Astrocyte (in vitro differentiated cells and primary cell): Measurements from ENCODE around the gene CD207. TPM values are rescaled to one million over a fixed set of nuclear protein-coding genes. Genes with fewer than 3 reads are reported as not detected.

Experiments
- DNase-seq: peaks from one replicate; pipeline ENCODE4 v3.0.0-alpha.2; 2010; ENCODE audit warnings: low read depth
- FAIRE-seq: peaks from 2 replicates; lab custom pipeline; 2011; peaks lifted over from hg19 to GRCh38; lab: Jason Lieb, UNC
- H2AFZ ChIP-seq: 2 replicates; pipeline ENCODE4 v1.6.0; 2012; ENCODE audit warnings: low read depth, low read length, inconsistent platforms
- H3K27ac ChIP-seq: 2 replicates; pipeline ENCODE4 v1.5.1; 2011; ENCODE audit warnings: low read depth, low read length, inconsistent platforms
- H3K27me3 ChIP-seq: 2 replicates; pipeline ENCODE4 v1.6.0; 2011; ENCODE audit warnings: low read length, inconsistent platforms; ENCODE audit not compliant: insufficient read depth
- H3K36me3 ChIP-seq: 2 replicates; pipeline ENCODE4 v1.5.1; 2011; ENCODE audit warnings: low read length, inconsistent platforms; ENCODE audit not compliant: insufficient read depth
- H3K4me1 ChIP-seq: 2 replicates; pipeline ENCODE4 v1.5.1; 2011; ENCODE audit warnings: low read length, inconsistent platforms; ENCODE audit not compliant: insufficient read depth
- H3K4me2 ChIP-seq: 2 replicates; pipeline ENCODE4 v1.6.0; 2012; ENCODE audit warnings: low read length, inconsistent platforms
- H3K4me3 ChIP-seq: 2 replicates; pipeline ENCODE4 v1.5.1; 2011; ENCODE audit warnings: low read depth, mild to moderate bottlenecking, low read length, inconsistent platforms; ENCODE audit not compliant: insufficient read depth
- H3K79me2 ChIP-seq: 2 replicates; pipeline ENCODE4 v1.6.0; 2012; ENCODE audit warnings: mild to moderate bottlenecking, low read length, inconsistent platforms; ENCODE audit not compliant: insufficient read depth
- H3K9ac ChIP-seq: 2 replicates; pipeline ENCODE4 v1.6.0; 2012; ENCODE audit warnings: mild to moderate bottlenecking, low read length, inconsistent platforms
- H3K9me3 ChIP-seq: 2 replicates; pipeline ENCODE4 v1.5.1; 2012; ENCODE audit warnings: low read depth, mild to moderate bottlenecking, low read length, inconsistent platforms; ENCODE audit not compliant: insufficient read depth
- H4K20me1 ChIP-seq: 2 replicates; pipeline ENCODE4 v1.6.0; 2012; ENCODE audit warnings: low read length, inconsistent platforms; ENCODE audit not compliant: insufficient read depth
- H3K27ac Mint-ChIP-seq: one replicate; pipeline ENCODE4 v1.8.0; 2021; ENCODE audit warnings: mild to moderate bottlenecking, mixed read lengths; ENCODE audit not compliant: unreplicated experiment
- H3K27me3 Mint-ChIP-seq: one replicate; pipeline ENCODE4 v1.8.0; 2021; ENCODE audit warnings: low read depth, mixed read lengths; ENCODE audit not compliant: unreplicated experiment
- H3K36me3 Mint-ChIP-seq: one replicate; pipeline ENCODE4 v1.8.0; 2021; ENCODE audit warnings: low read depth, mixed read lengths; ENCODE audit not compliant: unreplicated experiment
- H3K4me1 Mint-ChIP-seq: one replicate; pipeline ENCODE4 v1.8.0; 2021; ENCODE audit warnings: low read depth, mixed read lengths; ENCODE audit not compliant: unreplicated experiment
- H3K4me3 Mint-ChIP-seq: one replicate; pipeline ENCODE4 v1.8.0; 2021; ENCODE audit warnings: mild to moderate bottlenecking, moderate library complexity, mixed read lengths; ENCODE audit not compliant: unreplicated experiment
- H3K9me3 Mint-ChIP-seq: one replicate; pipeline ENCODE4 v1.8.0; 2021; ENCODE audit warnings: mild to moderate bottlenecking, mixed read lengths; ENCODE audit not compliant: unreplicated experiment
- EZH2 ChIP-seq: IDR thresholded peaks from 2 replicates; pipeline ENCODE4 v1.6.1; 2012; ENCODE audit warnings: mild to moderate bottlenecking, low read length, inconsistent platforms; ENCODE audit not compliant: insufficient read depth
- total RNA-seq: library from RNA; stranded (reverse); gene quantifications from 2 replicates; pipeline ENCODE4 v1.2.1, GENCODE V29; 2021
- TF ChIP-seq, protein P1 (sequence below): IDR thresholded peaks from 2 replicates; pipeline ENCODE4 v1.5.1; 2011; ENCODE audit warnings: low read depth, mild to moderate bottlenecking, inconsistent platforms, low read length, moderate library complexity; ENCODE audit not compliant: insufficient read depth

The CD207 gene
- total RNA-seq, 1 donor from 2014 or later: not detected

DNA sequence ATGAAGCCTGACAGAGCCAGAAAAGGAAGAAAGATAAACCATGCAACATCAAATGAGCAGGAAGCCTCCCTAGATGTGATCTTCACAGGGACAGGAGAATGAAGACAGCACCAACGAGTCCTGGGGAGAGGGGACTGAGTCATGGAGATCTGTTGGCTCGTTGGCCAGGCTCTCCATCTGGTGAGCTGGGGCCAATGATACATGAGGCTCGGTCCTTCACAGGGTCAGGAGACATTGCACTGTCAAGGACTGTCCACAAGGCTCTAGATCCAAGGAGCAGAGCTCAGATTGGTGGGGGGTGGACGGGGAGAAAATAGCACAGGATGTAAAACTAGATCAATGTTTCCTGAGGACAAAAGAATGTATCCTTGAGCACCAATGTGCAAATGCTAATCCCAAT lies 735 bp downstream of the CD207 start:
- peak overlapping the region; percentile 72 for H3K27ac Mint-ChIP-seq
- H3K36me3 Mint-ChIP-seq: no peaks in the 10 kb centered on the region
- H3K9me3 ChIP-seq: peaks cover 2% of the 10 kb centered on the region
- H4K20me1 ChIP-seq: no peaks in the 10 kb centered on the region
- TF ChIP-seq, protein P1, sequence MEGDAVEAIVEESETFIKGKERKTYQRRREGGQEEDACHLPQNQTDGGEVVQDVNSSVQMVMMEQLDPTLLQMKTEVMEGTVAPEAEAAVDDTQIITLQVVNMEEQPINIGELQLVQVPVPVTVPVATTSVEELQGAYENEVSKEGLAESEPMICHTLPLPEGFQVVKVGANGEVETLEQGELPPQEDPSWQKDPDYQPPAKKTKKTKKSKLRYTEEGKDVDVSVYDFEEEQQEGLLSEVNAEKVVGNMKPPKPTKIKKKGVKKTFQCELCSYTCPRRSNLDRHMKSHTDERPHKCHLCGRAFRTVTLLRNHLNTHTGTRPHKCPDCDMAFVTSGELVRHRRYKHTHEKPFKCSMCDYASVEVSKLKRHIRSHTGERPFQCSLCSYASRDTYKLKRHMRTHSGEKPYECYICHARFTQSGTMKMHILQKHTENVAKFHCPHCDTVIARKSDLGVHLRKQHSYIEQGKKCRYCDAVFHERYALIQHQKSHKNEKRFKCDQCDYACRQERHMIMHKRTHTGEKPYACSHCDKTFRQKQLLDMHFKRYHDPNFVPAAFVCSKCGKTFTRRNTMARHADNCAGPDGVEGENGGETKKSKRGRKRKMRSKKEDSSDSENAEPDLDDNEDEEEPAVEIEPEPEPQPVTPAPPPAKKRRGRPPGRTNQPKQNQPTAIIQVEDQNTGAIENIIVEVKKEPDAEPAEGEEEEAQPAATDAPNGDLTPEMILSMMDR: no peak
- no peak for TF ChIP-seq EZH2
- H3K9me3 Mint-ChIP-seq: peaks cover 8% of the 10 kb centered on the region
- H2AFZ ChIP-seq: no peak overlapping the region
- H3K4me2 ChIP-seq: no peak overlapping the region
- H3K4me1 ChIP-seq: no peaks in the 10 kb centered on the region
- DNase-seq (no peak), FAIRE-seq (no peak)
- peaks cover 60% of the 10 kb centered on the region for H3K27me3 Mint-ChIP-seq
- no peaks in the 10 kb centered on the region for H3K4me1 Mint-ChIP-seq
- no peaks in the 10 kb centered on the region for H3K79me2 ChIP-seq
- no peaks in the 10 kb centered on the region for H3K36me3 ChIP-seq
- peaks cover 9% of the 10 kb centered on the region for H3K27me3 ChIP-seq
- no peak overlapping the region for H3K27ac ChIP-seq
- H3K4me3 ChIP-seq: no peak overlapping the region
- H3K9ac ChIP-seq: no peak overlapping the region
- no peak overlapping the region for H3K4me3 Mint-ChIP-seq

DNA sequence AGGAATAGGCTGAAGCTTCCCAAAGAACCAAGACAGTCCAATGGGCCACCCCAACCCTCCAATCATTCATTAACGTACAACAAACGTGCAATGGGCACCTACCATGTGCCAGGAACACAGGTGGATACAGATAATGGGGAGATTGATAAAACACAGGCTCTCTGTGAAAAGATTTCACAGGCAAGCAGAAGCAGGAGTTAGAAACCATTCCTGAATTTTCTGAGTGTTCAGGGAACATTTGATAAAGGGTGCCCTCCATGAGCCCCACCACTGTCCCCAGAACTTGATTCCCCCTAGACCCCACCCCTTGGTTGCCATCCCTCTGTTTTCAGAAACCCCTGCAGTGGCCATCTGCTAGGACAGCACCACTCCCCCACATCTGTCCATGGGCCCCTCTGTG lies 1.5 kb downstream of the CD207 start:
- FAIRE-seq (no peak), DNase-seq (no peak)
- Mint-ChIP-seq H3K36me3 (no peaks in the 10 kb centered on the region), H3K4me3 (no peak overlapping the region), H3K27me3 (peaks cover 62% of the 10 kb centered on the region), H3K27ac (no peak overlapping the region), H3K9me3 (peaks cover 8% of the 10 kb centered on the region), H3K4me1 (no peaks in the 10 kb centered on the region)
- H3K79me2 ChIP-seq: no peaks in the 10 kb centered on the region
- H3K9ac ChIP-seq: no peak overlapping the region
- peaks cover 2% of the 10 kb centered on the region for H3K9me3 ChIP-seq
- H3K36me3 ChIP-seq: no peaks in the 10 kb centered on the region
- H3K4me3 ChIP-seq: no peak overlapping the region
- H3K27me3 ChIP-seq: peaks cover 9% of the 10 kb centered on the region
- no peak overlapping the region for H3K4me2 ChIP-seq
- no peak overlapping the region for H2AFZ ChIP-seq
- no peak for TF ChIP-seq EZH2
- TF ChIP-seq, protein P1: no peak
- no peak overlapping the region for H3K27ac ChIP-seq
- H3K4me1 ChIP-seq: no peaks in the 10 kb centered on the region
- H4K20me1 ChIP-seq: no peaks in the 10 kb centered on the region

DNA sequence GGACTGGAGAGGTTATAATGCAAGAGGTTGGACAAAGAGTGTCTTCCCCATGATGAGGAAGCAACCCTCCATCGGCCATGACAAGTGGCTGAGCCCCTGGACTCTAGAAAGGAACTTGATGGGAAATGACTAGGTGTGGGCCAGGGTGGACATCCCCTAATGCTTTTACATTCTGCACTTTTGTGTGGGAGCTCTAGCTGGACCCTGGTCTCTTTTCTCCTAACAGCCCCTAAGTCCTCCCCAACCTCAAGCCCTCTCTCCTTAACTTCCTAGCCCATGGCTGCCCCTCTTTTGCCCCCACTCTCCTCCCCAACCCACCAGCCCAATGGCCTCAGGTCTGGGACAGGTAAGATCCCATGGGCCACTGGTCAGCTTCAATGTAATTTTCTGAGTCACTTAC lies 2.4 kb downstream of the CD207 start:
- Histone ChIP-seq H4K20me1 (no peaks in the 10 kb centered on the region), H3K27ac (no peak overlapping the region), H3K9me3 (peaks cover 2% of the 10 kb centered on the region), H3K4me2 (no peak overlapping the region), H3K36me3 (no peaks in the 10 kb centered on the region), H3K4me3 (no peak overlapping the region), H2AFZ (no peak overlapping the region), H3K27me3 (peaks cover 9% of the 10 kb centered on the region), H3K9ac (no peak overlapping the region), H3K79me2 (no peaks in the 10 kb centered on the region), H3K4me1 (no peaks in the 10 kb centered on the region)
- FAIRE-seq (no peak), DNase-seq (no peak)
- Mint-ChIP-seq H3K27me3 (peaks cover 60% of the 10 kb centered on the region), H3K4me3 (no peak overlapping the region), H3K9me3 (peaks cover 8% of the 10 kb centered on the region), H3K36me3 (no peaks in the 10 kb centered on the region), H3K4me1 (peaks cover 2% of the 10 kb centered on the region), H3K27ac (no peak overlapping the region)
- no peak for TF ChIP-seq EZH2
- TF ChIP-seq, protein P1: no peak
